NCI-H82 (cell line): ENCODE results near the gene LMCD1.

Experiments used
- DNase-seq: peaks from one replicate; lab custom pipeline; 2025; lab: John Stamatoyannopoulos, UW

Gene LMCD1

DNA sequence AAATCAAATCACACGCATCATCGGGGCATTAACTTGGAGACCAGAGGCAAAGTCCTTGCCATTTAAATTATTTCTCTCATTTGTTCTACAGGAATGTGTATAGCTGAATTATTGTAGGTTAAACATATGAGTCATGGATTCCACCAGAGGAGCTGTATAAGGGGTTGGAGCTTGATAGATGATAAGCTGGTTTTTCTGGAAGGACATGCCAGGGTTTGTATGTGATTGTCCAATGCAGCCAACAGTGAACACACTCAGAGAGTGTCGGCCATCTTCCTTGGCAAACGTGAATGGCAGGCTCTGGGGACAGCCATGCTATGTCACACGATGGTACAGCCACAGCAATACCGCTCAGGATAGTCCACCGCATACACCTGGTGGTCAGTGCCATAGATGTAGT lies 117.9 kb downstream of the LMCD1 start:
- no peak for DNase-seq

GRCh38 chr3:8621141-8621540 lies 119.5 kb downstream of the LMCD1 start:
- DNase-seq: no peak

DNA sequence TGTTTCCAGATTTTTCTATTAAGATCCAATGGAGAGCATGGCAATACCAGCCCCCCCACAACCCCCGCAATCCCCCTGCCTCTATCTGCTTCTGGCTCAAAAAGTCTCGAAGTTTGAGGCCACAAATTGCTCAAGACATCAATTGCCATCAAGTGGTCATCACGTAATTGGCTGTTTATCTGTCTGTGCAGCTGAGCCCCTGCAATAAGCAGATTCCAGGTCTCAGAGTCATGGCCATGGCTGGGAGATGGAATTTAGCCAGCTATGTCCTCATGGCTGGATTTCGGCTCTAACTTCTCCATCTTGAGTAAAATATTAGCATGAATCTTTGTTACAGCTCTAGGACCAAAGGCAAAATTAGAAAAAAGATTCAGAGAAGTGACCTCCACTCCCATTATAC lies 120.2 kb downstream of the LMCD1 start:
- DNase-seq: no peak

GRCh38 chr3:8622873-8623691 lies 121.5 kb downstream of the LMCD1 start:
- DNase-seq: peak; percentile 80

GRCh38 chr3:8623741-8624140 lies 122.1 kb downstream of the LMCD1 start:
- no peak for DNase-seq
